Common myeloid progenitor, CD34-positive (primary cell): Measurements from ENCODE around the gene HLA-DMB.

Experiments used
- CTCF ChIA-PET: fragments of 350-600 bp; sonication (Branson Sonifier 250); formaldehyde crosslinking; loops from one replicate; lab custom pipeline; 2021; ENCODE audit warnings: antibody characterized with exemption; lab: Charles Lee
- POLR2A ChIA-PET: fragments of 350-600 bp; sonication (Branson Sonifier 250); formaldehyde crosslinking; loops from one replicate; lab custom pipeline; 2021; ENCODE audit warnings: antibody characterized with exemption; lab: Charles Lee
- DNase-seq, 3 donors: peaks; one replicate each; pipeline versions ENCODE4 v3.0.0 to v3.0.0-alpha.2; 2013
- H3K27ac ChIP-seq, 2 experiments: 1 replicate in 1 of 2; 2 replicates in 1 of 2; pipeline ENCODE4 v1.7.0; 2013; ENCODE audit warnings: inconsistent platforms in 2 of 2, low read length in 2 of 2, mild to moderate bottlenecking in 2 of 2, low read depth in 1 of 2, moderate library complexity in 1 of 2; ENCODE audit not compliant: severe bottlenecking in 2 of 2, insufficient read depth in 1 of 2, poor library complexity in 1 of 2
- H3K27me3 ChIP-seq, 5 experiments: replicated peaks in 2 of 5; 1 replicate in 3 of 5; 2 replicates in 2 of 5; pipeline versions ENCODE4 v1.6.1 to v1.7.0; 2013; ENCODE audit warnings: low read length in 4 of 5, mild to moderate bottlenecking in 2 of 5, moderate library complexity in 2 of 5, inconsistent platforms in 1 of 5; ENCODE audit not compliant: insufficient read depth in 5 of 5, control insufficient read depth in 4 of 5
- H3K36me3 ChIP-seq, 4 experiments: 1 replicate in 2 of 4; 2 replicates in 2 of 4; pipeline versions ENCODE4 v1.6.1 to v1.7.0; 2013; ENCODE audit warnings: low read length in 3 of 4, control low read depth in 1 of 4, mild to moderate bottlenecking in 1 of 4; ENCODE audit not compliant: control insufficient read depth in 4 of 4, insufficient read depth in 4 of 4
- H3K4me1 ChIP-seq, 4 experiments: 1 replicate in 3 of 4; 2 replicates in 1 of 4; pipeline versions ENCODE4 v1.6.1 to v1.7.1; 2013; ENCODE audit warnings: low read length in 3 of 4, mild to moderate bottlenecking in 3 of 4, control low read depth in 1 of 4, inconsistent platforms in 1 of 4, moderate library complexity in 1 of 4; ENCODE audit not compliant: control insufficient read depth in 4 of 4, insufficient read depth in 4 of 4; ENCODE audit errors: control extremely low read depth in 1 of 4
- H3K4me3 ChIP-seq, 7 experiments: 1 replicate in 4 of 7; 2 replicates in 3 of 7; pipeline versions ENCODE4 v1.5.1 to v1.7.0; 2013; ENCODE audit warnings: mild to moderate bottlenecking in 7 of 7, low read length in 6 of 7, moderate library complexity in 6 of 7, inconsistent platforms in 2 of 7, low read depth in 2 of 7, control low read depth in 1 of 7; ENCODE audit not compliant: insufficient read depth in 4 of 7, control insufficient read depth in 1 of 7; ENCODE audit errors: extremely low read depth in 1 of 7
- H3K9me3 ChIP-seq, 5 experiments: 1 replicate in 4 of 5; 2 replicates in 1 of 5; pipeline versions ENCODE4 v1.6.1 to v1.7.1; 2013; ENCODE audit warnings: low read length in 4 of 5, mild to moderate bottlenecking in 2 of 5, inconsistent platforms in 1 of 5, low read depth in 1 of 5, moderate library complexity in 1 of 5; ENCODE audit not compliant: control insufficient read depth in 4 of 5, insufficient read depth in 2 of 5; ENCODE audit errors: control extremely low read depth in 1 of 5
- WGBS: methylation state at CpG from one replicate; pipeline ENCODE4 v1.1.5; 2013; ENCODE audit not compliant: insufficient coverage; 5-methylcytosine and 5-hydroxymethylcytosine counted together

HLA-DMB gene

GRCh38 chr6:32886681-32887383 lies 54.0 kb downstream of the HLA-DMB start:
- H3K4me3 ChIP-seq: no peak overlapping the region
- POLR2A ChIA-PET: no interaction called here
- no peaks in the 10 kb centered on the region for H3K9me3 ChIP-seq
- no peaks in the 10 kb centered on the region for H3K27me3 ChIP-seq
- no peak overlapping the region for H3K27ac ChIP-seq
- H3K4me1 ChIP-seq: peaks cover 0 to 2% (median 0%) of the 10 kb centered on the region in 4 experiments
- 79% methylated on average over 1 of the region's 3 CpGs for WGBS
- CTCF ChIA-PET: interaction anchor here (0.6 to 8.6 kb wide), 14 partner anchors 33 to 102 kb away, joined by 3 to 97 read pairs (median 4); partner anchors contain the start of genes HLA-DMA, HLA-DMB and TAP2
- no peaks in the 10 kb centered on the region for H3K36me3 ChIP-seq
- no peak for DNase-seq

DNA sequence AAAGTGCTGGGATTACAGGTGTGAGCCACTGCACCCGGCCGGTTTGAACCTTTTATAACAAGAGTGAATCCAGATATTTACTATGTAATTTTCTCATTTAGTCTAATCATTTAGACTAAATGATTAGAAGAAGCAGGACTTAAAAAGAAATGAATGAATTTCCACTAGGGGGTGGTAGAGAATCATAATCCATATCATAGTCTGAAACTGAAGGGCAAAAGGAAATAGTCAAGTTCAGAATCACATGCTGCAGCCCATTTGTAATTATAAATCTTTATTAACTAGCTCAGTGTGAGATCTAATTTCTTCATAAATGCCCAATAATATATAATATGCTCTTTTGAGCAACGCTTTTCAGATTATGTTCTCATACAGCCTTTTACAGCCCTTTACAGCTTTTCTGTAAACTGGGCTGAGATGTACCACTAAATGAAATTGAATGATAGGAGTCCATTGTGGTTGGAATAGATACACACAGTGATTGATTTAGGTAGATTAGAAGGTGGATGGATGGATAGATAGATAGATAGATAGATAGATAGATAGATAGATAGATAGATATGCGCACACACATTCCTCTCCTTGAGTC lies 55.0 kb downstream of the HLA-DMB start:
- H3K9me3 ChIP-seq: peaks cover 0 to 1% (median 0%) of the 10 kb centered on the region in 5 experiments
- no CpG with 5 or more reads among the region's 4 CpGs for WGBS
- POLR2A ChIA-PET: interaction anchor here (0.7 kb wide), 1 partner anchor 33 kb away, joined by 5 read pairs; no protein-coding TSS in a partner anchor
- H3K4me1 ChIP-seq: peaks cover 0 to 2% (median 0%) of the 10 kb centered on the region in 4 experiments
- no peak overlapping the region for H3K4me3 ChIP-seq
- peaks cover 0 to 3% (median 0%) of the 10 kb centered on the region in 5 experiments for H3K27me3 ChIP-seq
- DNase-seq: peak; percentile 80 to 92 (median 86)
- H3K27ac ChIP-seq: no peak overlapping the region
- no peaks in the 10 kb centered on the region for H3K36me3 ChIP-seq
- CTCF ChIA-PET: interaction anchor here (0.6 to 8.6 kb wide), 22 partner anchors 9 to 196 kb away, joined by 3 to 97 read pairs (median 4); partner anchors contain the start of genes HLA-DMA, HLA-DMB and TAP2
